ENCODE measurements around the gene ATG7. TPM values are rescaled to one million over a fixed set of nuclear protein-coding genes. Genes with fewer than 3 reads are reported as not detected.

Gene ATG7
- total RNA-seq, 1 donor from 2014 or later = 53.5 TPM

DNA sequence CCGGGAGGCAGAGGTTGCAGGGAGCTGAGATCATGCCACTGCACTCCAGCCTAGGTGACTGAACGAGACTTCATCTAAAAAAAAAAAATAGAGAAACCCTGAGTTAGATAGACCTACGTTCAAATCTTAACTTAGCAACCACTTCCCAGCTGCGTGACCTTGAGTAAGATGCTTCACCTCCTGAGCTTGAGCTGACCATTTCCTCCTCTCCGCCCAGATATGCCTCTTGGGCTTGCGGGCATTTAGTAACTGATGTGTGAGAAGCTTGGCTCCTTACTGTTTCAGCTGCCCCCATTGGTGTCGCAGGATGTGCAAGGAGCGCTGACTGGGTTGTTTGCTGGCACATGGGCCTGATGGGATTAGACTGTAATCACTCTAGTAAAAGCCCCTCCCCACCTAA lies 26.9 kb upstream of the ATG7 start:
- Mint-ChIP-seq H3K27me3 (ENCODE audit: insufficient read depth, low read depth) (peaks cover 4% of the 10 kb centered on the region), H3K27ac (no peak overlapping the region), H3K4me1 (no peaks in the 10 kb centered on the region), H3K36me3 (no peaks in the 10 kb centered on the region), H3K4me3 (no peak overlapping the region), H3K9me3 (no peaks in the 10 kb centered on the region)
- Histone ChIP-seq H3K36me3 (no peaks in the 10 kb centered on the region), H4K20me1 (ENCODE audit: low read depth) (no peaks in the 10 kb centered on the region), H3K27ac (no peak overlapping the region), H3K4me3 (no peak overlapping the region), H3F3A (ENCODE audit: low read depth) (no peaks in the 10 kb centered on the region), H2AFZ (replicated peaks) (no peak overlapping the region), H3K9ac (no peak overlapping the region), H3K4me1 (no peaks in the 10 kb centered on the region), H3K9me3 (ENCODE audit: low read depth) (no peaks in the 10 kb centered on the region), H3K27me3 (no peaks in the 10 kb centered on the region), H3K79me2 (ENCODE audit: low read depth) (no peaks in the 10 kb centered on the region), H3K4me2 (no peak overlapping the region)
- DNase-seq (ENCODE audit: low spot score) = no peak
- TF ChIP-seq, protein P1, sequence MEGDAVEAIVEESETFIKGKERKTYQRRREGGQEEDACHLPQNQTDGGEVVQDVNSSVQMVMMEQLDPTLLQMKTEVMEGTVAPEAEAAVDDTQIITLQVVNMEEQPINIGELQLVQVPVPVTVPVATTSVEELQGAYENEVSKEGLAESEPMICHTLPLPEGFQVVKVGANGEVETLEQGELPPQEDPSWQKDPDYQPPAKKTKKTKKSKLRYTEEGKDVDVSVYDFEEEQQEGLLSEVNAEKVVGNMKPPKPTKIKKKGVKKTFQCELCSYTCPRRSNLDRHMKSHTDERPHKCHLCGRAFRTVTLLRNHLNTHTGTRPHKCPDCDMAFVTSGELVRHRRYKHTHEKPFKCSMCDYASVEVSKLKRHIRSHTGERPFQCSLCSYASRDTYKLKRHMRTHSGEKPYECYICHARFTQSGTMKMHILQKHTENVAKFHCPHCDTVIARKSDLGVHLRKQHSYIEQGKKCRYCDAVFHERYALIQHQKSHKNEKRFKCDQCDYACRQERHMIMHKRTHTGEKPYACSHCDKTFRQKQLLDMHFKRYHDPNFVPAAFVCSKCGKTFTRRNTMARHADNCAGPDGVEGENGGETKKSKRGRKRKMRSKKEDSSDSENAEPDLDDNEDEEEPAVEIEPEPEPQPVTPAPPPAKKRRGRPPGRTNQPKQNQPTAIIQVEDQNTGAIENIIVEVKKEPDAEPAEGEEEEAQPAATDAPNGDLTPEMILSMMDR (IDR thresholded peaks at IDR 0.05) = no peak
- TF ChIP-seq EZH2 (IDR thresholded peaks at IDR 0.05) = no peak
- no peak for TF ChIP-seq EZH2phosphoT487 (IDR thresholded peaks at IDR 0.05)

GRCh38 chr3:11245827-11246662 lies 26.2 kb upstream of the ATG7 start:
- TF ChIP-seq EZH2phosphoT487 (IDR thresholded peaks at IDR 0.05) = no peak
- TF ChIP-seq, protein P1 (IDR thresholded peaks at IDR 0.05) = no peak
- no peak for TF ChIP-seq EZH2 (IDR thresholded peaks at IDR 0.05)
- Histone ChIP-seq H3K9me3 (ENCODE audit: low read depth) (no peaks in the 10 kb centered on the region), H3K4me3 (no peak overlapping the region), H3K9ac (no peak overlapping the region), H4K20me1 (ENCODE audit: low read depth) (no peaks in the 10 kb centered on the region), H3K27me3 (no peaks in the 10 kb centered on the region), H3K27ac (no peak overlapping the region), H3K79me2 (ENCODE audit: low read depth) (no peaks in the 10 kb centered on the region), H3F3A (ENCODE audit: low read depth) (no peaks in the 10 kb centered on the region), H2AFZ (replicated peaks) (no peak overlapping the region), H3K36me3 (no peaks in the 10 kb centered on the region), H3K4me1 (no peaks in the 10 kb centered on the region), H3K4me2 (no peak overlapping the region)
- H3K9me3 Mint-ChIP-seq = no peaks in the 10 kb centered on the region
- no peak overlapping the region for H3K4me3 Mint-ChIP-seq
- H3K27me3 Mint-ChIP-seq (ENCODE audit: insufficient read depth, low read depth) = peaks cover 4% of the 10 kb centered on the region
- no peaks in the 10 kb centered on the region for H3K36me3 Mint-ChIP-seq
- no peak for DNase-seq (ENCODE audit: low spot score)
- H3K27ac Mint-ChIP-seq = no peak overlapping the region
- no peaks in the 10 kb centered on the region for H3K4me1 Mint-ChIP-seq

DNA sequence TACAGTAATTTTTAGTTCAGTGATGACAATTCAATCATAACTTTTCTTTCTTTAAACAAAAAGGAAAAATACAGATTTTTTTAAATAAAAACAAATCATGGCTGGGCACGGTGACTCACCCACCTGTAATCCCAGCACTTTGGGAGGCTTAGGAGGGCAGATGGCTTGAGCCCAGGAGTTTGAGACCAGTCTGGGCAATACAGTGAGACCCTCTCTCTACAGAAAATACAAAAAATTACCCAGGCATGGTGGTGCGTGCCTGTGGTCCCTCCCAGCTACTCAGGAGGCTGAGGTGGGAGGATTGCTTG lies 25.6 kb upstream of the ATG7 start:
- H3K36me3 Mint-ChIP-seq = no peaks in the 10 kb centered on the region
- peaks cover 4% of the 10 kb centered on the region for H3K27me3 Mint-ChIP-seq (ENCODE audit: insufficient read depth, low read depth)
- no peak for DNase-seq (ENCODE audit: low spot score)
- H3K4me1 Mint-ChIP-seq = no peaks in the 10 kb centered on the region
- no peaks in the 10 kb centered on the region for H4K20me1 ChIP-seq (ENCODE audit: low read depth)
- H3K27ac ChIP-seq = no peak overlapping the region
- no peak overlapping the region for H3K4me2 ChIP-seq
- H3K4me3 ChIP-seq = no peak overlapping the region
- TF ChIP-seq, protein P1 (IDR thresholded peaks at IDR 0.05) = no peak
- H3K9ac ChIP-seq = no peak overlapping the region
- H3K27ac Mint-ChIP-seq = no peak overlapping the region
- no peaks in the 10 kb centered on the region for H3F3A ChIP-seq (ENCODE audit: low read depth)
- H3K9me3 Mint-ChIP-seq = no peaks in the 10 kb centered on the region
- no peak overlapping the region for H3K4me3 Mint-ChIP-seq
- no peak overlapping the region for H2AFZ ChIP-seq (replicated peaks)
- no peaks in the 10 kb centered on the region for H3K9me3 ChIP-seq (ENCODE audit: low read depth)
- H3K4me1 ChIP-seq = no peaks in the 10 kb centered on the region
- H3K27me3 ChIP-seq = no peaks in the 10 kb centered on the region
- H3K79me2 ChIP-seq (ENCODE audit: low read depth) = no peaks in the 10 kb centered on the region
- no peaks in the 10 kb centered on the region for H3K36me3 ChIP-seq

All from neural progenitor cell (in vitro differentiated cells).